Middle frontal gyrus (tissue), 1 donor: Measurements from ENCODE around the gene VEGFB.

Experiments
- DNase-seq: peaks from one replicate; pipeline ENCODE4 v3.0.0-alpha.2; 2015; ENCODE audit warnings: low spot score; ENCODE audit errors: extremely low spot score

Gene VEGFB

GRCh38 chr11:64276653-64277431, 42.5 kb downstream of the VEGFB start:
- no peak for DNase-seq

DNA sequence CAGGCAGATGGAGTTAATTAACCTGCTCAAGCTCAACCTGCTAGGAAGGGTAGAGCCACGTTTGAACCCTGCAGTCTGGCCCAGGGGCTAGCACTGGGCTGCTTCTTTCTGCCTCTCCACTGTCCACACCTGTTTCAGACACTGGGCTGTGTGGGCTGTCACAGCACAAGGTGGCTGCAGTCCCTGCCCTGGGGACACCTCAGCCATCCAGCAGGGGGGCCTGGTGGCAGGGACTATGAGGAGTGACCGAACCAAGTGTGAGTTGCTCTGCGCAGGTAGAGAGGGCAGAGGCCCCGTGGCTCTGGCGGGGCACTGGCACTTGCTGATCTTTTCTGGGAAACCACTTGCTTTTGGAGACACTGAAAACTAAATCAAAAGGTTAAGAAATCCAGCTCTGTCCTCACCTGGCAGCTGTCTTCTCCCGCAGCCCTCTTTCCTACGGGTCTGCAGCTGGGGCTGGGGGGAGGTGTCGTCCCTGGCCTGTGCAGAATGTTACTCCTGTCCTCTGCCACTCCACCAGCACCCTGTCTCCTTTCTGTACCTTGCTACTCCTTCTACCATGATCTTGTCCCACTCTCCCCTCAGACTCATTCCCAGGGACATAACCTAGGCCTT, 44.3 kb downstream of the VEGFB start:
- no peak for DNase-seq

DNA sequence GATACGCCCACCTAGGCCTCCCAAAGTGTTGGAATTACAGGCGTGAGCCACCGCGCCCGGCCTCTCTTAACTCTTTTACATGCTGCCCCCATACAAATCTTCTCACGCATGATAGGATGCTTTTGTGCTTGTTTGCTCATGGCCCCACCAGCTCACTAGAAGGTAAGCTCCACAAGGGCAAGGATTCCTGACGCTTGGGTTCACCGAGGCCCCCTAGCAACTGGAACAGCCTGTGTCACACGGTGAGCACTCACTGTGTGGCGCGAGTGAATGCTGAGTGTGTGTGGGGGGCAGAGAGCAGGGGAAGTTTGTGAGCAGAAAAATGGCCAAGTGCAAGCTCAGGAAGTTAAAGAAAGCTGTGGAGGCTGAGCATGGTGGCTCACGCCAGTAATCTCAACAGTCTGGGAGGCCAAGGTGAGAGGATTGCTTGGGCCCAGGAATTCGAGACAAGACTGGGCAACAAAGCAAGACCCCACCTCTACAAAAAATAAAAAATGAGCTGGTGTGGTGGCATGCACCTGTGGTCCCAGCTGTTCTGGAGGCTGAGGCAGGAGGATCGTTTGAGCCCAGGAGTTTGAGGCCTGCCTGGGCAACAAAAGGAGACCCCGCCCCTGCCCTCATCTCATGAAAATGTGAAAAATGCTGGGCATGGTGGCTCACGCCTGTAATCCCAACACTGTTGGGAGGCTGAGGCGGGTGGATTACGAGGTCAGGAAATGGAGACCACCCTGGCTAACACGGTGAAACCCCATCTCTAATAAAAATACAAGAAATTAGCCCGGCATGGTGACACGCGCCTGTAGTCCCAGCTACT, 47.8 kb downstream of the VEGFB start:
- no peak for DNase-seq

GRCh38 chr11:64283092-64283491, 48.7 kb downstream of the VEGFB start:
- no peak for DNase-seq

DNA sequence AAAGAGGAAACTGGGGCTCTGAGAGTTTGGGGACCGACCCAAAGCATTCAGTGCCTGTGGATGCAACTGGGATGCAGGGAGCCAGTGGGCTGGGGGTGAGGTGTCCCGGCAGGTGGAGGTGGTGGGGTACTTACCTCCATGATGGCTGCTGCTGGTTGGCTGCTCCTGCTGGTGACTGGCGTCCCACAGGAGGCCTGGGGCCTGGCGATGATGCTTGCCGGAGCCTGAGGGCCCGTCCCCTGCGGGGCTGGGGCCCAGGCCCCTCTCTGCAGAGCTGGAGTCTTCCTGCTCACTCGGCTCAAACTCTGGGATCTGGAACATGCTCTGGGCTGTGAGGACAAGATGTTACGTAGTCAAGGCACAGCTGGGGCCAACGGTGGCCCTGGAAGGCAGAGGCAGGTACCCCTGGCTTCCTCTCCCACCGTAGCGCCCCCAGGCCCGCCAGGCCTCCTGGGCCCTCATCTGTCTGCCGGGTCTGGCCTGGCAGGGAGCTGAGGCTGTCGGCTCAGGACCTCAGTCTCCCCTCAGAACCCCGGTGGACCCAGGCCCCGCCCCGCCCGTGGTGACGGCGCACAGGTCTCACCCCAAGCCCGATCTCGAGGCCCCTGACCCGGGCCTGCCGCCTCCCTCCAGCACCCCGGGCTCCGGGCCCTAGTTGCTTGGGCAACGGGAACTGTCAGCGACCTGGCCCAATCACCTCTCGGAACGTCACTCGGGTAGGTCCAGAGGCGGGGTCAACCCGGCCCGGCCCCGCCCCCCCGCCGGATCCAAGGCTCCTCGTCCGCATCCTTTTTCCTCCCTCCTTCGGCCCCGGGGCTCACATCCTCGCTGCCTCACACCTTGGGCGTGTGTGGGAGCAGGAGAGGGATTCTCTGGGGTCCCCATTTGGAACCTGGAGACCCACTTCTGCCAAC, 49.9 kb downstream of the VEGFB start, which contains the start of gene BAD:
TSS of gene BAD (minus strand) at position 618 of the 914 bp plus-strand sequence. CDS start at position 321, 297 bp downstream.
- DNase-seq: peak; percentile 92

DNA sequence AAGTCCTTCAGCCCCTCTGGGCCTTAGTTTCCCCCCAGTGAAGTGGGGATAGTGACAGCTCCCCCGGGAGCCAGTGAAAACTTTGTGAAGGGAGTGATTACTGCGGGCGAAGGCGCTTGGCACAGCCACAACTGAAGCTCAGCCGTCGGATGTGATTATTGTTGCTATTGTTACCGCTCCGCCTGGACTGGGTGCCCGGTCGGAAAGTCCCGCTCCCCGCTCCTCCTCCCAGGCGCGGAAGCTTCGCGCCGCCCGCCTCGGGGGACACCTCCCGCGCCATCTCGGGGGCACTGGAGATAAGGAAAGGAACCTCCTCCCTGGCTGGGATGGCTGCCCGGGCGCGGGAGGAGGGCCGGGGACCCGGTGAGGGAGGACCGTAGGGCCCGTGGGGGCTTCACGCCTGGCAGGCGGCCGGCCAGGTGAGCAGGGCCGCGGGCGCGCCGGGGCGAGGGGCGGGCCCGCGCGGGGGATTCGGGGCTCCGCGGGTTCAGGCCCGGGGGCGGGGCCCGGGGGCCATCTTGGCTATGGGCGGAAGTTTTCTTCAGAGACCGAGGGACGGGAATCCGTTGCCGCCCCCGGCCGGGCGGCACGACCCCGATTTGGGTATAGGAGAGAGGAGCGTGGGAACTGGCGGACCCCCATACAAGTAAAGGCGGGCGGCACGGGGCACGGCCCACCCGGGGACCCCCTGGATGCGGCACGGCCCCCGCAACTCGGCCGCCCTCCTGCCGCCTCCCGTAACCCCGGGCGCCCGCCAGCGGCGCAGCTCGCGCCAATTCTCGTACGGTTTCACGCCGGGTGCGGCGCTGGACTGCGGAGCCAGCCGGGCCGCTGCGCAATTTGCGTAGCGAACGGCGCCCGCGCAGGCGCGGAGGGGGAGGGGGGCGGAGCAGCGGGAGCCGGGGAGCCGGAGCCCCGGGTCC, 50.8 kb downstream of the VEGFB start, which contains the start of gene GPR137:
TSS of gene GPR137 (plus strand) at position 887 of the 923 bp plus-strand sequence. CDS start 677 bp downstream, outside the sequence.
- DNase-seq: peak; percentile 78

GRCh38 chr11:64285885-64286800, 51.8 kb downstream of the VEGFB start:
- DNase-seq: no peak

- no peak for DNase-seq
Measured at GRCh38 chr11:64286801-64287159, 52.4 kb downstream of the VEGFB start.

- DNase-seq: no peak
Measured at GRCh38 chr11:64287676-64288352, 53.4 kb downstream of the VEGFB start.

- no peak for DNase-seq
Measured at GRCh38 chr11:64288353-64288750, 54.0 kb downstream of the VEGFB start.
